ENCODE results near the gene CFAP126.
A peak's percentile ranks its signal among the peaks of the same experiment; 100 is the strongest.
"Not testable (repeated sequence)": the region's sequence is repeated elsewhere in the genome, so short reads cannot be mapped to it uniquely, and the experiment has no call there.

The CFAP126 gene

GRCh38 chr1:161381707-161382106, 14.0 kb upstream of the CFAP126 start:
- no peak for DNase-seq (ENCODE audit: low spot score)

- no peak for DNase-seq (ENCODE audit: low spot score)
These were observed 11.4 kb upstream of the CFAP126 start for GRCh38 chr1:161379071-161379470.

GRCh38 chr1:161378014-161378413, 10.3 kb upstream of the CFAP126 start:
- DNase-seq (ENCODE audit: low spot score) = no peak

- DNase-seq (ENCODE audit: low spot score) = no peak
These were observed 6.7 kb upstream of the CFAP126 start for GRCh38 chr1:161374373-161374772.

GRCh38 chr1:161373442-161373841, 5.8 kb upstream of the CFAP126 start:
- DNase-seq (ENCODE audit: low spot score) = no peak

GRCh38 chr1:161365207-161365606, 2.5 kb downstream of the CFAP126 start:
- DNase-seq (ENCODE audit: low spot score) = no peak

GRCh38 chr1:161364332-161364731, 3.3 kb downstream of the CFAP126 start:
- no peak for DNase-seq (ENCODE audit: low spot score)

GRCh38 chr1:161359291-161359690, 8.4 kb downstream of the CFAP126 start:
- DNase-seq (ENCODE audit: low spot score) = no peak

GRCh38 chr1:161357073-161357472, 10.6 kb downstream of the CFAP126 start:
- DNase-seq (ENCODE audit: low spot score) = no peak

- DNase-seq (ENCODE audit: low spot score) = no peak
These were observed 16.2 kb downstream of the CFAP126 start for GRCh38 chr1:161351482-161351881.

GRCh38 chr1:161350671-161351070, 17.0 kb downstream of the CFAP126 start:
- no peak for DNase-seq (ENCODE audit: low spot score)

- DNase-seq (ENCODE audit: low spot score) = no peak
These were observed 24.9 kb downstream of the CFAP126 start for GRCh38 chr1:161342821-161343220.

- no peak for DNase-seq (ENCODE audit: low spot score)
These were observed 25.5 kb downstream of the CFAP126 start for GRCh38 chr1:161342177-161342576.

GRCh38 chr1:161335796-161336195, 31.9 kb downstream of the CFAP126 start:
- no peak for DNase-seq (ENCODE audit: low spot score)

GRCh38 chr1:161333166-161333565, 34.5 kb downstream of the CFAP126 start:
- no peak for DNase-seq (ENCODE audit: low spot score)

- DNase-seq (ENCODE audit: low spot score) = no peak
These were observed 37.3 kb downstream of the CFAP126 start for GRCh38 chr1:161330346-161330745.

- peak; percentile 4 for DNase-seq (ENCODE audit: low spot score)
These were observed 43.7 kb downstream of the CFAP126 start for GRCh38 chr1:161324020-161324419.

- not testable (repeated sequence) for DNase-seq (ENCODE audit: low spot score)
These were observed 51.6 kb downstream of the CFAP126 start for GRCh38 chr1:161315841-161316674.
